SK-N-MC (cell line): ENCODE results near the gene TP73.

Experiments
- EZH2 ChIP-seq: fragments of 200-600 bp; sonication (generic); IDR thresholded peaks from one replicate; pipeline ENCODE4 v1.6.1; 2017; ENCODE audit warnings: antibody characterized with exemption
- POLR2AphosphoS5 ChIP-seq: IDR thresholded peaks from 2 replicates; pipeline ENCODE4 v1.6.1; 2012; ENCODE audit warnings: mild to moderate bottlenecking, low read depth, low read length, borderline replicate concordance

GRCh38 chr1:3734602-3735001, 82.3 kb downstream of the TP73 start:
- TF ChIP-seq POLR2AphosphoS5 (no peak), EZH2 (no peak)
